NCI-H2107 (cell line): Measurements from ENCODE around the gene NAT9.
A peak's percentile ranks its signal among the peaks of the same experiment; 100 is the strongest.

Experiments used
- DNase-seq: peaks from one replicate; lab custom pipeline; 2025; lab: John Stamatoyannopoulos, UW

The NAT9 gene

GRCh38 chr17:74761419-74761818 lies 14.7 kb downstream of the NAT9 start:
- no peak for DNase-seq

GRCh38 chr17:74760404-74761105 lies 15.6 kb downstream of the NAT9 start:
- no peak for DNase-seq

GRCh38 chr17:74759941-74760340 lies 16.2 kb downstream of the NAT9 start:
- no peak for DNase-seq

GRCh38 chr17:74759243-74759801 lies 16.8 kb downstream of the NAT9 start:
- no peak for DNase-seq

GRCh38 chr17:74758848-74759168 lies 17.3 kb downstream of the NAT9 start:
- DNase-seq: no peak

GRCh38 chr17:74757931-74758847 lies 18.0 kb downstream of the NAT9 start:
- peak; percentile 41 for DNase-seq

GRCh38 chr17:74757502-74757901 lies 18.6 kb downstream of the NAT9 start:
- no peak for DNase-seq

GRCh38 chr17:74756891-74757290 lies 19.3 kb downstream of the NAT9 start:
- DNase-seq: no peak

GRCh38 chr17:74755533-74755932 lies 20.6 kb downstream of the NAT9 start:
- no peak for DNase-seq

GRCh38 chr17:74754832-74755231 lies 21.3 kb downstream of the NAT9 start:
- no peak for DNase-seq

GRCh38 chr17:74752822-74753401 lies 23.2 kb downstream of the NAT9 start:
- DNase-seq: no peak

- no peak for DNase-seq
These were observed 23.7 kb downstream of the NAT9 start for GRCh38 chr17:74752415-74752814.

- no peak for DNase-seq
These were observed 25.6 kb downstream of the NAT9 start for GRCh38 chr17:74750327-74751069.

- DNase-seq: no peak
These were observed 26.2 kb downstream of the NAT9 start for GRCh38 chr17:74750039-74750326.

- no peak for DNase-seq
These were observed 26.7 kb downstream of the NAT9 start for GRCh38 chr17:74749279-74750038.

- DNase-seq: peak; percentile 86
These were observed 27.4 kb downstream of the NAT9 start, which contains the start of gene NHERF1 for GRCh38 chr17:74748529-74749278. Gene NHERF1 (plus strand): TSS chr17:74748628. CDS start chr17:74748847, 219 bp downstream.

- no peak for DNase-seq
These were observed 27.9 kb downstream of the NAT9 start for GRCh38 chr17:74748279-74748528.

- DNase-seq: no peak
These were observed 29.2 kb downstream of the NAT9 start for GRCh38 chr17:74746922-74747321.

GRCh38 chr17:74746376-74746775 lies 29.8 kb downstream of the NAT9 start:
- DNase-seq: no peak

GRCh38 chr17:74745548-74746177 lies 30.5 kb downstream of the NAT9 start:
- DNase-seq: no peak
